ENCODE measurements around the gene TMEM132C.

Gene TMEM132C

GRCh38 chr12:128660532-128661225 lies 393.7 kb downstream of the TMEM132C start:
- no peak for DNase-seq (ENCODE audit: low read depth in 2 of 2)

- no peak for DNase-seq (ENCODE audit: low read depth in 2 of 2)
These were observed 394.2 kb downstream of the TMEM132C start for GRCh38 chr12:128661226-128661569.

GRCh38 chr12:128662101-128662500 lies 395.1 kb downstream of the TMEM132C start:
- DNase-seq (ENCODE audit: low read depth in 2 of 2) = no peak

DNA sequence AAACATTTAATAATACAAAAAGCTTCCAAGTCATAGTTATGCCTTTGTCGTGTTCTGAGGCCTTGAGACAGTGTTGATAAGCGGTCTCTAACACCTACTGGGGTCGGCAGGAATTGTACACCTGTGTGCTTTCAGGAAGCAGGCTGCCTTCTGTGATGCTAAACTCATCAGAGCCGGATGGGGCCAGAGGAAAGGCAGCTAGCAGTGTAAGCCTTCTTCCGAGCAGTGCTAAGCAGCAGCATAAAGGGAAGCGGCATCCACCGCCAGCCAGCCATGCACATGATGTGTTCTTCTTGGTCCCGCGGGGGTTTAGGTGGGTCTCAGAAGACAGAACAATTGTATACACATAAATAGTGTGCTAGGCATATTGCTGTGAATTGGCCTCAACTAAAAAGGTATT lies 397.5 kb downstream of the TMEM132C start:
- no peak for DNase-seq (ENCODE audit: low read depth in 2 of 2)

GRCh38 chr12:128667193-128667592 lies 400.2 kb downstream of the TMEM132C start:
- DNase-seq (ENCODE audit: low read depth in 2 of 2) = no peak

DNA sequence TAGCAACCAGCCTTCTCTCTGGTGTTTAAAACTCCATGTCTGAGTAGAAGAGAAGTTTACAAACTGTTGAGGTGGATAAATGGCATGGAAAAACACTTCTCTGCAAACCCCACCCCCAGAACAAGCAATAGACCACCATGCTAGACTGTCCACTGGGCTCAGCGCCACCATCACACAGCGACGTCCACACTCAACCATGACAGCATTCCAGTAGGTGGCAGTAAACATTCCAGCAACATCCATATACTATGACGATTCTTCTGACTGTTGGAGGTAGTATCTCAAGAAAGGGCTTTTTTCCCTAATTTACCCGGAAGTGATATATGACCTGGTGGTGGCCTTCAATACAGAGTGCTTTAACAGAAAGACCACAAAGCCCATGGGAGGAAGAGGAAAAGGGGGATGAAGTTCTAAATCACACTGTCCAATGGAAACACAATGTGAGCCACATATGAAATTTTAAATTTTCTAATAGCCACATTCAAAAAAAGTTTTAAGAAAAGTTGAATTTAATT lies 404.6 kb downstream of the TMEM132C start:
- no peak for DNase-seq (ENCODE audit: low read depth in 2 of 2)

- DNase-seq (ENCODE audit: low read depth in 2 of 2) = no peak
These were observed 405.5 kb downstream of the TMEM132C start for GRCh38 chr12:128672428-128672827.

- no peak for DNase-seq (ENCODE audit: low read depth in 2 of 2)
These were observed 405.9 kb downstream of the TMEM132C start for GRCh38 chr12:128672893-128673292.

DNA sequence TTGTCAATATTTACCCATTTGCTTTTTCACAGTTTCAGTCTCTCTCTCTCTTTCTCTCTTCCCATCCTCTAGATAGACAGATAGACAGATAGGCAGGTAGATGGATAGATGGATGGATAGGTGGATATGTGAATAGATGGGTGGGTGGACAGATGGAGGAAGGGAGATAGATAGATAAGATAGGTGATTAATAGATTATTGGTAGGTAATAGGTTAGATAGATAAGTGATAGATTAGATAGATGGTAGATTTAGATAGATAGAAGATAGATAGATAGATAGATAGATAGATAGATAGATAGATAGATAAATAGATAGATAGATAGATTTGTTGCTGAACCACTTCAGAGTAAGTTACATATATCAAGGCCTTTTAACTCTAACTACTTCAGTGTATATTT lies 408.6 kb downstream of the TMEM132C start:
- DNase-seq (ENCODE audit: low read depth in 2 of 2) = no peak

DNA sequence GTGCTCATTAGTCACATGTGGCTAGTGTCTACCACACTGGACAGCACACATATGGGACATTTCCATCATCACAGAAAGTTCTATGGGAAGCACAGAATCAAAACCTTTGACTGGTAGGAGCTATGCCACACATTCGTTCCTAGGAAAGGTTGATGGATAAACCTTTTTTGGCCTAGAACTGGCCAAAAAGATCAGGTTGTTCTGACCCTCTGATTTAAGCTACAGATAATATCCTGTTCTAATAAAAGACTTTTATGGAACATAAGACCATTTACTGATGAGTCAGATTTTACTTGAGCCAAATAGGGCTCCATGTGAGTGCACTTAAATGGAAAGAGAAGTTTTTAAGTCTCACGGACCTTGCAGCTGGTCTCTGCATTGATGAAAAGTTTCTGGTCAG lies 413.6 kb downstream of the TMEM132C start:
- DNase-seq (ENCODE audit: low read depth in 2 of 2) = no peak

GRCh38 chr12:128682548-128683275 lies 415.7 kb downstream of the TMEM132C start:
- DNase-seq (ENCODE audit: low read depth in 2 of 2) = no peak

DNA sequence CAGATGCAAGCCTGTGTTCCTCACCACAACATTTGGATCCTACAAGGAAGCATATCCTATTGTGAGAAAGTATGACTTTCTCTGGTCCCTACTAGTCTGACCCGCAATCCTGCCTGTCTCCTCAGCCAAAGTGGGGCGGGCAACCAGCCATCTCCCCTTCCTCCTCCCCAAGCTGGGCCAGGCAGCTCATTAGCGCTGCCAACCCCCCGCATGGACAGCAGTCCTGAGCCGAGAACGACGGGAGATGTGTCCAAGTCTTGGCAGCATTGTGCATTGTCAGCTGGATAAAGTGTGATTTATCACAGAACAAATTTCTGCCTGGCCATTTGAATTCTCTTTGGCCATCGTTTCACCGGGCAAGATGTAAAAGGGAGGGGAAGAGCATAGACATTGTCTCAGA lies 417.4 kb downstream of the TMEM132C start:
- no peak for DNase-seq (ENCODE audit: low read depth in 2 of 2)

DNA sequence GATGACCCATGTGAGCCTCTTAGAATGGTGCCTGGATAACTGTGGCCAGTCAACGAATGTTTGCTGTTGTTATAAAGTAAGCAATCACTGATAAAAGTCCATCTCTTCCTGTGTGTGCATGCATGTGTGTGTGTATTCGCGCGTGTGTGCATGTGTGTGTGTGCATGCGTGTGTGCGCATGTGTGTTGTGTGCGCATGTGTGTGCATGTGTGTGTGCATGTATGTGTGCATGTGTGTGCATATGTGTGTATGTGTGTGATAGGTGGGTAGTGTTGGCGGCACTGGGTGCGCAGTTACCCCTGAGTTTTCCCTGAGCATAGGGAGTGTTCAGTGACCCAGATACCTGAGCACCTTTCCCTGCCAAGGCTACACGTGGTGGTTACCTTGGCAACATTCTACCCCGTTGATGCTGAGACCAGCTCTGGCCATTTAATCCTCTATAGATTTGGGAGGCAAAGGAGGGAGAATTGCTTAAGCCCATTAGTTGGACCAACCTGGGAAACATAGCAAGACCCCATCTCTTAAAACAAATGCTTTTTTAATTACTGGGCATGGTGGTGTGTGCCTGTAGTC lies 419.0 kb downstream of the TMEM132C start:
- DNase-seq (ENCODE audit: low read depth in 2 of 2) = no peak

DNA sequence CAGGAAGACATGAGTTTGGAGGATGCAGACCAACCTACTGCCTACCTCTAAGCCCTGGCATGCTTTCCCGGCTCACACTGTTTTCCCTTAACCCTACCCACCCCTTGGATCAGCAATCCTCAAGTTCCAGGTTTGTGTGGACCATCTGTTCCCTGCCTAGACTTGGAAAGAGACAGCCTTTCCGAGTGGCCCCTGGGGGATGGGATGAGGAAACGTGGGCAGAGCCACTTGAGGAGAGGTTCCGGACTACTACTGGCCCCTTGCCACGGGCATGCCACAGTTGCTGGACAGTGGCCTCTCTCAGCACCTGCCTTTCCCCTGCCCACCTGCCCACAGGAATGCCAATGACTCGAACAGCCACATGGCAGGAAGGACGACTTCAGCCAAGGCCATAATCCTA lies 420.9 kb downstream of the TMEM132C start:
- no peak for DNase-seq (ENCODE audit: low read depth in 2 of 2)

GRCh38 chr12:128690641-128691040 lies 423.7 kb downstream of the TMEM132C start:
- DNase-seq (ENCODE audit: low read depth in 2 of 2) = no peak

DNA sequence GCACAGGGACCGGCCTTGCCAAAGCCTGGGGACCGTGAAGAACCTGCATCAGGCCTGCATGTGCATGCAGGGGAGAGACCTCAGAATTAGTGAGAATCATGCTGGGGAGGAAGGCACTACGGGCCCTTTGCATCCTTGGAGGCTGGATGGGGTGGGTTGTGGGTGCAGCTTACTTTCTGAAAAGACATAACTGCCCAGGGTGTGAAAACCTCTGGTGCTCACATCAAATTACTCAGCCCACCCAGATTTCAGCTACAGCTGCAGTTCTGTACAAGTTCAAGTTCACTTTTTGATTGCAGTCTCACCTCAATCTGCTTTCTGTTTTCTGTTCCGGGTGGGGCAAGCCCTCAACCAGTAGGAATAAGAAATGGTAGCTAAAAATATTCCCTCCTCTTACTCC lies 426.1 kb downstream of the TMEM132C start:
- DNase-seq (ENCODE audit: low read depth in 2 of 2) = no peak

GRCh38 chr12:128693771-128694170 lies 426.8 kb downstream of the TMEM132C start:
- no peak for DNase-seq (ENCODE audit: low read depth in 2 of 2)

- DNase-seq (ENCODE audit: low read depth in 2 of 2) = no peak
These were observed 427.5 kb downstream of the TMEM132C start for GRCh38 chr12:128694445-128694844.

GRCh38 chr12:128695697-128696096 lies 428.7 kb downstream of the TMEM132C start:
- DNase-seq (ENCODE audit: low read depth in 2 of 2) = no peak

DNA sequence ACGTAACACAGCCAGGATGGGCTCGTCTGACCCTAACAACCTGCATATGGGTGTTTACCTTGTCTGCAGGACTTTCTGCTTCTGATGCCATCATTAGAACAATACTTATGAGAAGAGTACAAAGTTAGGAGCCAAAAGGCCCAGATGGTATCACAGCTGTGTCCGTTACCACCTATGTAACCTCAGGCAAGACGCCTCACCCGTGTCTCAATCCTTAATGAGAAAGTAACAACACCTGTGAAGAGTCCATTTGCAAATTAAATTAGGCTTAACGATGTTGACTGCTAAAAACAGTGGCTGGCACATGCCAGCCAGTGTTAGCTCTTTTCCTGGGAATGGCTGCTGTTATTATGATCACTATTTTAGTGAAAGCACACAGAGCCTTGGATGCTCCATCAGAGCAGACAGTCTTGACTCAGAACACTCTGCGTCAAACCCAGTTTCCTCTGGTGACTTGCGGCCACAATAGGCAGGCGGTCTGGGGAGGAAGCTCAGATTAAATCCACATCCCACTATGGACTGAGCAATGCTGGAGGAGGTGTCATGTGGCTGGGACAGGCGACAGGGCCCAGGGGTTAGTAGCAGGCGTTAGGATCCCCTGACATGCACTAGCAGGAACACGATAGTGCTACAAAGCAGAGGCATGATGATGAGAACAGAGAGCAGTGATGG lies 431.5 kb downstream of the TMEM132C start:
- DNase-seq (ENCODE audit: low read depth in 2 of 2) = no peak

DNA sequence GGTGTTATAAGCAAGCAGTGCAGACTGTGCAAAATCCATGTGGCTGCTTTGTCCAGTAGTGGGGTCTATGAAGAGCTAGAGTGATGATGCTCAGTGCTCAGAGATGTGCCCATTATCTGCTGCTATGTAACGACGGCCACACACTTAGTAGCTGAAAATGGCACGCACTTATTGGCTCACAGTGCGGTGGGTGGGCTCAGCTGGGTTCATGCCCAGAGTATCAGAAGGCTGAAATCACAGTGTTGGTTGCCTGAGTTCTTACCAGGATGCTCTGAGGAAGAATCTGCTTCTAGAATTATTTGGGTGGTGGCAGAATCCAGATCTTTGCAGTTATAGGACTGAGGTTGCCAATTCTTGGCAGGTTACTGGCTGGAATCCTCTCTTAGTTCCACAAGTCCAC lies 432.1 kb downstream of the TMEM132C start:
- no peak for DNase-seq (ENCODE audit: low read depth in 2 of 2)

DNA sequence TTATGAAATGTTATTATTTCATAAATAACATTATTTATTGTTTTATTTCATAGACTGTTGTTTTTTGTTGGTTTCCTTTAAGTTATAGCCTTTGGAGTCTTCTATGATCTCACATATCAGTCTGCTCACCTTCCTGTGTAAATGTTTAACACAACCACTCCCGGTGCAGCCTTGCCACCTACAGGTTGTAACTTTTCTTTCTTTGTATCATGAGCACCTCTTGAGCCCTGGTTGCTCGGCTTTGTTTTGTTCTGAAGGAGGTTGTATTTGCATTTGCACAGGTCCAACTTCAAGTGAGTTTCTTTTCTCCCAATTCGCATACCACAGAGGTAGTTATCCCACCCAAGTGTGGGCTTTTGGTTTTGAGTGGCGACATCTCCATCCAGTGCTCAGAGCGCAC lies 435.4 kb downstream of the TMEM132C start:
- DNase-seq (ENCODE audit: low read depth in 2 of 2) = no peak

DNA sequence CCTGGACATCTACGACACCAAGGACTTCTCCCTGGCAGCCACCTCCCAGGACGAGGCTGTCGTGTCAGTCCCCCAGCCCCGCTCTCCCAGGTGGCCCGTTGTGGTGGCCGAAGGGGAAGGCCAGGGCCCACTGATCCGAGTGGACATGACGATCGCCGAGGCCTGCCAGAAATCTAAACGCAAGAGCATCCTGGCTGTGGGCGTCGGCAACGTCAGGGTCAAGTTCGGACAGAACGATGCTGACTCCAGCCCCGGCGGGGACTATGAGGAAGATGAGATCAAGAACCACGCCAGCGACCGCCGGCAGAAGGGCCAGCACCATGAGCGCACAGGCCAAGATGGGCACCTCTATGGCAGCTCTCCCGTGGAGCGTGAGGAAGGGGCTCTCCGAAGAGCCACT lies 438.2 kb downstream of the TMEM132C start:
- DNase-seq (ENCODE audit: low read depth in 2 of 2) = no peak

Measured in stimulated activated CD4-positive, alpha-beta T cell treated with anti-CD3 and anti-CD28 coated beads, Interleukin-15, amount 100 ng/mL, for 48 hours (primary cell).